GM19043 (cell line): Measurements from ENCODE around the gene SASH1.

ENCODE experiments used
- ATAC-seq: cut with Tn5 transposase; IDR thresholded peaks from one replicate; pipeline ENCODE4 v1.9.1; 2021; ENCODE audit warnings: low read depth; ENCODE audit not compliant: unreplicated experiment

Gene SASH1

DNA sequence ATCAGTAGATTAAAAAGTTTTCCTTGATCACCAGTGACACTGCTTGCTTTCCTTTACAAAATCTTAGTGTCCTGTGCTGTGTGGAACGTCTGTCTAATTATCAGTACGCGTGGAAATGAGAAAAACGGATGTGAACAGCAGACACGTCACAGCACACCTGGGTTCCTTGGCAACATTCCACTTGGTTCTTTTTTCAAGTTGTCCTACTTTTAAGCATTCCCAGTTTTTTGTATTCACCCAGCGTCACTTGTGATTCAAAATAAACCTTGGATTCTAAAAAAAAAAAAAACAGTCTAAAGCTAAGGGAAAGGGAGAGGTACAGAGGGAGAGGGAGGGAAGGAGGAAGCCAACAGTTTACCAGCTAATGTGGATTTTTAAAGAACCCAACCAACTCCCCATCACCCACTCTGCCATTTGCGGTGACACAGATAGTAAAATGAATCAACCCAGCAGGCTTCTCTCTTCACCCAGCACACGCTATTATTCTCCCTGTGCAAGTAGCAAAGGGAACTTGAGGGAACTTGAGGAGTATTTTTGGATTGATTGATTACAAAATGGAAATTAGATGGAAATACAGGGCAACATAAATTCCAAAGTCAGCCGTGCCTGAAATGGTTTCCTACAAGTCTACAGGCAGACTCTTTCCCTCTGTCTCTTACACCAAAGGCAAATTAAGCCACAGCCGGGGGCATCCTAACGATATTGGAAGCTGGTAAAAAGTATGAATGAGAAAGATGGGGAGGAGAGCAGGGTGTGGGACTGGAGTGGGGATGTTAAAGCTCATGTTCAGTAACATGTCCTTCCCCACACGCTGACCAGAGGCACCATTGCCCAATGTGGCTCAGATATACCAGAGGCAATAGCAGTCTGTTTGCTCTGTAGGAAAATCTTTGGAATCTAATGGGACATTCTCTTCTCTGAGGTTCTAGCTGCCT is 129.8 kb downstream of the SASH1 start:
- ATAC-seq = no peak

DNA sequence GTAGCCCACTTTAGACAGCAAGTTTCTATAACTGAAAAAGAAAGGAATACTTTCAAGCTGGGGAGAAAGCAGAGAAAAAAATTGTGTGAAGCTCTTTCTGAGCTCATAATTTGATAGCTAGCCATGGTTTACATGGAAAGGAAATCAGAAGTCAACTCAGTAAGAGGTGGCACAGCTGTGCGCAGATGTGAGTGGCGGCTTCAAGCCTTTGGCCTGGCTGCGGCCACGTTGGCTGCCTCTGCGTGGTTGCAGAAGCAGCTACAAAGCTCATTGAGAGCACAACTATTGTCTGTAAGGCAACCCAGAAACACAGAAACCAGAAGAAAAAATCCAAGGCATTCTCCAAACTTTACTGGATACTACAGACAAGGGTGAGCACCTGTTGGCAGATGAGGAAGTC is 136.9 kb downstream of the SASH1 start:
- ATAC-seq = no peak

GRCh38 chr6:148487461-148487860 is 144.8 kb downstream of the SASH1 start:
- no peak for ATAC-seq

GRCh38 chr6:148491638-148492251 is 149.1 kb downstream of the SASH1 start:
- no peak for ATAC-seq

DNA sequence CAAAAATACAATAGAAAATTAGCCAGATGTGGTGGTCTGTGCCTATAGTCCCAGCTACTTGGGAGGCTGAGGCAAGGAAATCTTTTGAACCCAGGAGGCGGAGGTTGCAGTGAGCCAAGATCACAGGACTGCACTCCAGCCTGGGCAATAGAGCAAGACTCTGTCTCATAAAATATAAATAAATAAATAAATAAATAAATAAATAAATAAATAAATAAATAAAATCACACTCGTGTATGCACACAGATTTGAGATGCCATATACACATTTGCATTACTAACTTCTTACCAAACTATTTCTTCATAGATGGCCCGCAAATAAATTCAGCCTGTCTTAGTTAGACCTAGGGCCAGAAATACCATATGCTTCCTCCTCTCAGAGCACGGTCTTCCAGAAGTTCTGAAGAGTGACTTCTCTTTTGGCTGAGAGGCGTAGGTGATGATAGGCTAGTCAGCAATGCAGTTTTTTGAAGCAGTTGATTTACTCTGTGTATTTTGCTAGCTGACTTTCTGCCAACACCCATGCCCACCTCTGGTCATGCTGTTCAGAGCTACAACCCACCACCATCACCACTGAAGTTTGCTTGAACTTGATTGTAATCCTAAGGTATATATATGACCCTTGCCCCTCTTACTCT is 150.1 kb downstream of the SASH1 start:
- ATAC-seq = no peak

GRCh38 chr6:148493424-148493823 is 150.8 kb downstream of the SASH1 start:
- no peak for ATAC-seq

DNA sequence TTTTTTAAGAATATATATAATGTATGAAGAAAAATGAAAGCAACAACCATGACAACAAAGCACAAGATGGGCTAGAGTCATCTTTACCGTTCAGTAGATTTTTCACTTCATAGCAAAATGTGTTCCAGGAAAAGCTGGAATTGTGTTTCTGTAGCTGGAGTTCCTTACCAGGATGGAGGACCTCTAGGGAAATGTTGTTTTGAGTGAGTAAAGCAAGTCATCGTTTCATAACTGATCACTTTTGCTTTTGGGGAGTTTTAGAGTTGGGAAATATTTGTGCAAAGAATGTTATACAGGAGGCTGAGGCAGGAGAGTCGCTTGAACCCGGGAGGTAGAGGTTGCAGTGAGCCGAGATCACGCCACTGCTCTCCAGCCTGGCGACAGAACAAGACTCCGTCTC is 151.6 kb downstream of the SASH1 start:
- ATAC-seq = no peak

- no peak for ATAC-seq
Observed at GRCh38 chr6:148495029-148495428, 152.4 kb downstream of the SASH1 start.

DNA sequence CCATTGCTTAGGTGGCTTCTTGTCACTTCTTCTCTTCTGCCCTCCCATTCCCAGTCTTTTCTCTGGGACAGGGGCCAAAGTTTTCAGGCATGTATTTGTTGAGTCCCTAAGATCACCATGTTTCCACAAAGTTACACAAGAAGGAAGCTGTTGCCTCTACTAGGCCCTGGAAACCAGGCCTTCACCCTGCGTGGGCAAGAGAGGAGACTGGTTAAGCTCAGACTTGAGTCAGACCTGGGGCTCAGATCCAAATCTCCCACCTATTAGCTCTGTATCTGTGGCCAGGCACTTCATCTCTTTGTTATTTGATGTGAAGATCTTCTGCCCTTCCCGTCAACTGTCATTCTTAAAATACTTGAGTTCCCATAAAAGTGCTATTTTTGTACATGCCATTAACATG is 154.6 kb downstream of the SASH1 start:
- ATAC-seq = no peak

DNA sequence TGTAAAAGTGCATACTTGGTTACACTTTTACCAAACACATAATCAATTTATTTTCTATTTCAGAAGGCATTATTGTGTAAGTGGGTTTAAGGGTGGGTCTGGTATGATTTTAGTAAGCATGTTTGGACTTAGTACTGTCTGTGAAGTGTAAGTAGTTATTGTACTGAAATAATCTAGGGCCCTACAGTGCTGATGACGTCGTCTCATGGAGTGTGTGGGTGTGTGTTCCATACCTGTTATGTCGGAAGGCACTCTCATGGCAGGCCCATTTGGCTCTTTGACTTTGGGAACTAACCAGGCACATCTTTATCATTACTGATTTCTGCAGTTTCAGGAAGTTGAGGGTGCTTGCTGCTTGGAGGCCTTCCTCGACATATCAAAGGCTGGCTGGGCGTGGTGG is 155.1 kb downstream of the SASH1 start:
- no peak for ATAC-seq

- no peak for ATAC-seq
Observed at GRCh38 chr6:148500402-148500801, 157.8 kb downstream of the SASH1 start.

DNA sequence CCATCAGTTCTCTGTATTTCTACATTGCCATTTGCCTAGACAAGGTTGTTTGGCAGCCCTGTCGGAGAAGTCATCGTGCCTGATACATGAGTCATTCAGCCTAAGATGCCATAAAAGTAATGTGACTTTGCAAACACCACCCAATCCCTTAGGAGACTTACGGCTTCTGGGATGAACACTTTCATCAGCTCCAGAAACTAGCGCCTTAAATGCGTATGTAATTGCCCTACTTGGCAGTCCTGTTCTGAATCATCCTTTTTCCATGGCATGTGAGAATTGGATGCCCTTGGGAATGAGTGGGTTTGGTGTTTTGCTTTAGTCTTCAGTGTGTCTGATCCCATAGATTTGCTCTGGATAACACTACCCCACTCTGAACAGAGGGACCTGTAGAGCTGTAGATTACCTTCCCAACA is 158.5 kb downstream of the SASH1 start:
- no peak for ATAC-seq

- no peak for ATAC-seq
Observed at GRCh38 chr6:148502083-148502772, 159.6 kb downstream of the SASH1 start.

DNA sequence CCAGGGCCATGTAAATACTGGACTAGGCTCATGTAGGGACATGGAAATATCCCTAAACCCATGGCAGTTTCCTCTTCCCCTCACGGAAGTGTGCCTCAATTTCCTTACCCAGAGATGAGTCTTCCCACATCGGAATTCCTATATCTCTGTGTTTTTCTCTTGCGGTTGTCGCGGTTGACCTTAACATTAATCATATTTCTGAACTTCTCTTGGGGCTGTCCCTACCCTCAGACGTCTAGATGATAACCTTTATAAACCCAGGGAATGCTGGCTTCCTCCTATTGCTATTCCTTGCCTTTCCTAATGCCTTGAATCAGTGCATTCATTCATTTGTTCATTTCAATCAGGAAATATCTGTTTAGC is 160.1 kb downstream of the SASH1 start:
- no peak for ATAC-seq

- no peak for ATAC-seq
Observed at GRCh38 chr6:148503703-148504102, 161.1 kb downstream of the SASH1 start.

GRCh38 chr6:148507774-148508173 is 165.1 kb downstream of the SASH1 start:
- ATAC-seq = no peak

DNA sequence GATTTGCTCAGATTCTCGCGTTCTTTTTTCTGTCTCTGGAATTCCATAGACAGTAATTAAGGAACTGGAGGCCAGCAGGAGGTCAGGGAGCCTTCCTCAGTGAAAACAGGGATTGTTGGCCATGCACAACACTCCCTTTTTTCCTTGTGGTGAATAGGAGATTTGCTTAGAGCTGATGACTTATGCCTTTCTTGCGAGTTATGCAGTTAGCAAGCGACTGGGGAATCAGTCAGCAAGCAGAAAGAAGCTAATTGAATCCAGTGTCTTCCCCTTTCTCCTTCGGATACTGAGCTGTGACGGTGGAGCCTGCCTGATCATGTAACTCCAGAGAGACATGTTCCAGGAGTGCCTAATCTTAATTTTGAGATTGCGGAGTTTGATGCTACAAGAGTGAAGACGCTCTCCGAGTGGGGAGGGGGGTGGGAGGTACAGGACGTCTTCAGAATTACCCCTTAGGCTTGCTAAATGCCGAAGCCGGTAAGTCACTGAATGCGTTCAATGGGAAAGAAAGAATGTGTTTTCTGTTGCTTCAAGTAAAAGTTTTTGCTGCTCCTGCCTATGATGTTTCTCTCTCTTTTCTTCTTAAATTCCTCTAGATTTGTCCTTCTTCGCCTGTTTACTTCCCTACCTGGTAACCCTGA is 165.9 kb downstream of the SASH1 start:
- ATAC-seq = no peak

GRCh38 chr6:148509119-148509799 is 166.6 kb downstream of the SASH1 start:
- no peak for ATAC-seq

- ATAC-seq = peak; percentile 70
Observed at GRCh38 chr6:148509800-148510581, 167.4 kb downstream of the SASH1 start.
